Ovary (tissue), 9 donors: ENCODE measurements around the gene GORASP2. TPM values are rescaled to one million over a fixed set of nuclear protein-coding genes. Genes with fewer than 3 reads are reported as not detected.

Source experiments
- DNase-seq, 5 donors: peaks; one replicate each; pipeline ENCODE4 v3.0.0-alpha.2; 2019 to 2020
- H3K27ac ChIP-seq, 2 donors: fragments of 200-600 bp; one replicate each; pipeline versions ENCODE4 v1.5.1 to v1.8.0; 2019 to 2022
- H3K27me3 ChIP-seq: fragments of 200-600 bp; one replicate; pipeline ENCODE4 v1.8.0; 2022
- H3K36me3 ChIP-seq: fragments of 200-600 bp; sonication (generic); one replicate; pipeline ENCODE4 v1.5.1; 2019
- H3K4me1 ChIP-seq: one replicate; pipeline ENCODE4 v1.8.1; 2013; ENCODE audit warnings: mild to moderate bottlenecking, moderate library complexity; ENCODE audit not compliant: insufficient read depth
- H3K4me3 ChIP-seq: fragments of 200-600 bp; sonication (generic); one replicate; pipeline ENCODE4 v1.5.1; 2017
- H3K9me3 ChIP-seq, 2 donors: fragments of 200-600 bp in 1 of 2; sonication (generic) in 1 of 2; one replicate each; pipeline versions ENCODE4 v1.5.1 to v1.8.1; 2013 to 2019; ENCODE audit warnings: mild to moderate bottlenecking in 1 of 2, moderate library complexity in 1 of 2
- CTCF ChIP-seq, 3 donors: fragments of 450-650 bp in 2 of 3; fragments of 200-600 bp in 1 of 3; IDR thresholded peaks; one replicate each; pipeline versions ENCODE4 v1.5.1 to v1.8.0; 2016 to 2022; ENCODE audit warnings: antibody characterized with exemption in 3 of 3, mild to moderate bottlenecking in 1 of 3
- EP300 ChIP-seq: sonication (generic); formaldehyde crosslinking; IDR thresholded peaks from one replicate; pipeline ENCODE4 v1.6.1; 2017; ENCODE audit warnings: antibody characterized with exemption
- POLR2A ChIP-seq: fragments of 450-650 bp; IDR thresholded peaks from one replicate; pipeline ENCODE4 v1.6.1; 2017; ENCODE audit warnings: antibody characterized with exemption, mild to moderate bottlenecking, moderate library complexity
- WGBS, 3 donors: extraction: QIAGEN DNeasy Blood & Tissue Kit in 1 of 3; methylation state at CpG; one replicate each; pipeline versions ENCODE4 v1.1.5 to v1.1.7; 2013 to 2017; 5-methylcytosine and 5-hydroxymethylcytosine counted together
- intact Hi-C, 4 donors: fragments of 100-400 bp; cut with DNase I; formaldehyde crosslinking; loops; one replicate each; pipeline versions ENCODE4 v1.11.0 to v1.15.1; 2022 to 2023
- polyA plus RNA-seq, 2 donors: library from polyadenylated mRNA; stranded (reverse); fragments of 200-250 nt in 1 of 2; fragments of 350-450 nt in 1 of 2; fragmentation: Illumina TruSeq in 1 of 2; extraction: RNeasy Lipid Tissue Mini Kit (QIAGEN cat#74804) in 1 of 2; gene quantifications; one replicate each; pipeline ENCODE4 v1.2.3, GENCODE V29; 2013 to 2014
- total RNA-seq, 7 donors: library from RNA; depleted of rRNA in 2 of 7; stranded (reverse); fragments of >200 nt in 2 of 7; fragmentation: NEBNext Ultra II Directional in 3 of 7; extraction: Animal tissue kit (Norgen Biotek cat#: 25700) in 3 of 7; gene quantifications; one replicate each; pipeline versions ENCODE4 v1.1.0 to v1.2.4, GENCODE V29; 2016 to 2023
- donor health status: DM: no; HTN: no; CAD: no; lungs with moderate emphysema.
- donor health status: DM: no; HTN: no; CAD: no.
- donor health status: Bipolar disorder and iron deficiency.
- donor health status: DM: yes; HTN: yes; CAD: no.
- donor health status: DM: no; HTN: no; CAD: no.
- donor health status: DM: yes; HTN: yes; CAD: no.

The GORASP2 gene
- total and polyA plus RNA-seq, 9 donors = 23.8 to 132 (median 71.0) TPM

- DNase-seq = no peak
- Histone ChIP-seq H3K36me3 (no peaks in the 10 kb centered on the region), H3K27ac (no peak overlapping the region), H3K4me1 (no peaks in the 10 kb centered on the region), H3K27me3 (no peaks in the 10 kb centered on the region), H3K9me3 (no peaks in the 10 kb centered on the region), H3K4me3 (no peak overlapping the region)
- TF ChIP-seq CTCF (IDR thresholded peaks at IDR 0.05) (no peak), POLR2A (no peak), EP300 (no peak)
- intact Hi-C loops = no loop called here
- 81 to 90% (median 83%) methylated on average over 5 of the region's 5 CpGs for WGBS, 3 donors
Measured at GRCh38 chr2:170885130-170885791, 43.8 kb upstream of the GORASP2 start.

- DNase-seq = no peak
- no peaks in the 10 kb centered on the region for H3K9me3 ChIP-seq
- H3K27ac ChIP-seq = no peak overlapping the region
- no peaks in the 10 kb centered on the region for H3K4me1 ChIP-seq
- TF ChIP-seq EP300 (no peak), POLR2A (no peak), CTCF (IDR thresholded peaks at IDR 0.05) (no peak)
- H3K27me3 ChIP-seq = no peaks in the 10 kb centered on the region
- H3K4me3 ChIP-seq = no peak overlapping the region
- WGBS, 3 donors = 76 to 86% (median 79%) methylated on average over 1 of the region's 1 CpG
- no peaks in the 10 kb centered on the region for H3K36me3 ChIP-seq
- intact Hi-C loops = no loop called here
Measured at GRCh38 chr2:170886386-170886785, 42.7 kb upstream of the GORASP2 start.

- intact Hi-C loops = no loop called here
- Histone ChIP-seq H3K4me1 (no peaks in the 10 kb centered on the region), H3K9me3 (no peaks in the 10 kb centered on the region), H3K4me3 (no peak overlapping the region), H3K36me3 (no peaks in the 10 kb centered on the region), H3K27me3 (no peaks in the 10 kb centered on the region), H3K27ac (no peak overlapping the region)
- TF ChIP-seq POLR2A = no peak
- TF ChIP-seq CTCF (IDR thresholded peaks at IDR 0.05) = no peak
- no peak for TF ChIP-seq EP300
- no peak for DNase-seq
Measured at GRCh38 chr2:170887496-170887895, 41.6 kb upstream of the GORASP2 start.

- H3K4me3 ChIP-seq = no peak overlapping the region
- TF ChIP-seq EP300 (no peak), POLR2A (no peak), CTCF (IDR thresholded peaks at IDR 0.05) (no peak)
- DNase-seq = no peak
- H3K27me3 ChIP-seq = no peaks in the 10 kb centered on the region
- intact Hi-C loops = no loop called here
- 51 to 76% (median 68%) methylated on average over 3 of the region's 3 CpGs for WGBS, 3 donors
- no peak overlapping the region for H3K27ac ChIP-seq
- H3K9me3 ChIP-seq = no peaks in the 10 kb centered on the region
- no peaks in the 10 kb centered on the region for H3K36me3 ChIP-seq
- no peaks in the 10 kb centered on the region for H3K4me1 ChIP-seq
Measured at GRCh38 chr2:170887896-170888295, 41.2 kb upstream of the GORASP2 start.
